NCI-H345 treated with DMSO at 0.1 percent for 48 hours (cell line): ENCODE measurements around the gene UMAD1.
A peak's percentile ranks its signal among the peaks of the same experiment; 100 is the strongest.

Source experiments
- DNase-seq: peaks from one replicate; lab custom pipeline; 2025; ENCODE audit not compliant: unreplicated experiment; lab: John Stamatoyannopoulos, UW

The UMAD1 gene

GRCh38 chr7:7761974-7762779, 121.6 kb downstream of the UMAD1 start:
- no peak for DNase-seq

- DNase-seq: no peak
These were observed 124.2 kb downstream of the UMAD1 start for GRCh38 chr7:7764520-7765396.

- DNase-seq: no peak
These were observed 124.9 kb downstream of the UMAD1 start for GRCh38 chr7:7765422-7765821.

GRCh38 chr7:7766671-7767070, 126.1 kb downstream of the UMAD1 start:
- no peak for DNase-seq

- DNase-seq: no peak
These were observed 128.6 kb downstream of the UMAD1 start for GRCh38 chr7:7768977-7769709.

GRCh38 chr7:7769710-7770627, 129.4 kb downstream of the UMAD1 start:
- no peak for DNase-seq

GRCh38 chr7:7771452-7771851, 130.9 kb downstream of the UMAD1 start:
- DNase-seq: no peak

- DNase-seq: peak; percentile 59
These were observed 131.9 kb downstream of the UMAD1 start for GRCh38 chr7:7772397-7772821.

- DNase-seq: no peak
These were observed 133.1 kb downstream of the UMAD1 start for GRCh38 chr7:7773334-7774309.

GRCh38 chr7:7779888-7780287, 139.3 kb downstream of the UMAD1 start:
- DNase-seq: no peak

GRCh38 chr7:7783001-7783400, 142.4 kb downstream of the UMAD1 start:
- DNase-seq: no peak

GRCh38 chr7:7785344-7785973, 144.9 kb downstream of the UMAD1 start:
- DNase-seq: no peak

GRCh38 chr7:7786595-7786994, 146.0 kb downstream of the UMAD1 start:
- no peak for DNase-seq

- no peak for DNase-seq
These were observed 149.0 kb downstream of the UMAD1 start for GRCh38 chr7:7789551-7789988.

GRCh38 chr7:7790041-7790741, 149.6 kb downstream of the UMAD1 start:
- no peak for DNase-seq

- no peak for DNase-seq
These were observed 151.0 kb downstream of the UMAD1 start for GRCh38 chr7:7791523-7791922.

- no peak for DNase-seq
These were observed 151.5 kb downstream of the UMAD1 start for GRCh38 chr7:7792056-7792455.

- DNase-seq: no peak
These were observed 152.7 kb downstream of the UMAD1 start for GRCh38 chr7:7793249-7793648.
